H9 (cell line): ENCODE measurements around the gene SFXN2. TPM values are rescaled to one million over a fixed set of nuclear protein-coding genes. Genes with fewer than 3 reads are reported as not detected.

Source experiments
- DNase-seq: peaks from one replicate; pipeline ENCODE4 v3.0.0-alpha.2; 2017
- H2AFZ ChIP-seq: one replicate; pipeline ENCODE4 v1.6.1; 2013; ENCODE audit warnings: mild to moderate bottlenecking, low read length, control low read depth, moderate library complexity
- H2AK5ac ChIP-seq: 2 replicates; pipeline ENCODE4 v1.6.1; 2013; ENCODE audit warnings: low read length, control low read depth, mixed read lengths; ENCODE audit not compliant: insufficient read length
- H2BK120ac ChIP-seq: one replicate; pipeline ENCODE4 v1.6.1; 2013; ENCODE audit warnings: low read depth, mild to moderate bottlenecking, low read length, control low read depth, inconsistent platforms; ENCODE audit not compliant: poor library complexity, severe bottlenecking
- H2BK12ac ChIP-seq: 2 replicates; pipeline ENCODE4 v1.6.1; 2013; ENCODE audit warnings: low read length, control low read depth, mixed read lengths, low read depth; ENCODE audit not compliant: insufficient read length
- H2BK15ac ChIP-seq: 2 replicates; pipeline ENCODE4 v1.6.1; 2013; ENCODE audit warnings: low read depth, low read length, control low read depth
- H2BK20ac ChIP-seq: one replicate; pipeline ENCODE4 v1.6.1; 2013; ENCODE audit warnings: low read depth, mild to moderate bottlenecking, low read length, control low read depth, inconsistent platforms; ENCODE audit not compliant: poor library complexity, severe bottlenecking
- H2BK5ac ChIP-seq: 2 replicates; pipeline ENCODE4 v1.6.1; 2013; ENCODE audit warnings: low read length, control low read depth, mixed read lengths; ENCODE audit not compliant: insufficient read length
- H3K14ac ChIP-seq: 2 replicates; pipeline ENCODE4 v1.6.1; 2013; ENCODE audit warnings: low read length, control low read depth; ENCODE audit not compliant: insufficient read depth
- H3K18ac ChIP-seq: 2 replicates; pipeline ENCODE4 v1.6.1; 2013; ENCODE audit warnings: low read depth, mild to moderate bottlenecking, mixed read lengths, low read length, control low read depth; ENCODE audit not compliant: insufficient read length
- H3K23ac ChIP-seq: 2 replicates; pipeline ENCODE4 v1.6.1; 2013; ENCODE audit warnings: low read length, control low read depth, mixed read lengths, low read depth; ENCODE audit not compliant: insufficient read length
- H3K23me2 ChIP-seq: 2 replicates; pipeline ENCODE4 v1.6.1; 2013; ENCODE audit warnings: low read depth, mild to moderate bottlenecking, mixed read lengths, low read length, control low read depth; ENCODE audit not compliant: insufficient read length, poor library complexity, severe bottlenecking
- H3K27ac ChIP-seq: 2 replicates; pipeline ENCODE4 v1.5.1; 2013; ENCODE audit warnings: low read length, control low read depth, mixed read lengths, low read depth; ENCODE audit not compliant: insufficient read length
- H3K27me3 ChIP-seq: 2 replicates; pipeline ENCODE4 v1.6.1; 2013; ENCODE audit warnings: low read length, control low read depth, inconsistent platforms; ENCODE audit not compliant: insufficient read depth
- H3K4ac ChIP-seq: 2 replicates; pipeline ENCODE4 v1.6.1; 2013; ENCODE audit warnings: low read depth, mild to moderate bottlenecking, control low read depth, inconsistent platforms, low read length, moderate library complexity
- H3K4me1 ChIP-seq: 2 replicates; pipeline ENCODE4 v1.6.1; 2013; ENCODE audit warnings: low read length, control low read depth, inconsistent platforms; ENCODE audit not compliant: insufficient read depth
- H3K4me2 ChIP-seq: 2 replicates; pipeline ENCODE4 v1.6.1; 2013; ENCODE audit warnings: low read length, control low read depth, mixed read lengths; ENCODE audit not compliant: insufficient read length, insufficient read depth
- H3K56ac ChIP-seq: 2 replicates; pipeline ENCODE4 v1.6.1; 2013; ENCODE audit warnings: low read depth, mild to moderate bottlenecking, mixed read lengths, low read length, control low read depth; ENCODE audit not compliant: insufficient read length
- H3K79me1 ChIP-seq: 2 replicates; pipeline ENCODE4 v1.6.1; 2013; ENCODE audit warnings: low read depth, mild to moderate bottlenecking, moderate library complexity, low read length, control low read depth, inconsistent platforms; ENCODE audit not compliant: insufficient read depth, poor library complexity, severe bottlenecking
- H3K79me2 ChIP-seq: 2 replicates; pipeline ENCODE4 v1.6.1; 2013; ENCODE audit warnings: low read length, control low read depth, inconsistent platforms; ENCODE audit not compliant: insufficient read depth
- H3K9ac ChIP-seq: 2 replicates; pipeline ENCODE4 v1.6.1; 2013; ENCODE audit warnings: low read length, control low read depth, mixed read lengths; ENCODE audit not compliant: insufficient read length; ENCODE audit errors: extremely low read depth
- H3K9me3 ChIP-seq: one replicate; pipeline ENCODE4 v1.6.1; 2013; ENCODE audit warnings: low read depth, low read length, inconsistent platforms; ENCODE audit not compliant: control insufficient read depth
- H3T11ph ChIP-seq: one replicate; pipeline ENCODE4 v1.6.1; 2013; ENCODE audit warnings: mild to moderate bottlenecking, low read length, control low read depth, inconsistent platforms
- H4K20me1 ChIP-seq: one replicate; pipeline ENCODE4 v1.6.1; 2013; ENCODE audit not compliant: control insufficient read depth, insufficient read length, insufficient read depth
- H4K5ac ChIP-seq: 2 replicates; pipeline ENCODE4 v1.6.1; 2013; ENCODE audit warnings: low read depth, mild to moderate bottlenecking, mixed read lengths, low read length, control low read depth; ENCODE audit not compliant: insufficient read length
- H4K8ac ChIP-seq: replicated peaks from 2 replicates; pipeline ENCODE4 v1.6.1; 2013; ENCODE audit warnings: low read length, control low read depth, mixed read lengths, low read depth; ENCODE audit not compliant: insufficient read length
- H4K91ac ChIP-seq: 2 replicates; pipeline ENCODE4 v1.6.1; 2013; ENCODE audit warnings: low read depth, mild to moderate bottlenecking, moderate library complexity, mixed read lengths, low read length, control low read depth; ENCODE audit not compliant: insufficient read length
- H3K27ac Mint-ChIP-seq, 3 experiments: 2 replicates in 2 of 3; 3 replicates in 1 of 3; pipeline ENCODE4 v1.8.0; 2020 to 2021; ENCODE audit warnings: mixed read lengths in 3 of 3, mild to moderate bottlenecking in 1 of 3, moderate library complexity in 1 of 3
- H3K27me3 Mint-ChIP-seq: 2 replicates; pipeline ENCODE4 v1.8.0; 2021; ENCODE audit warnings: low read depth, mild to moderate bottlenecking, moderate library complexity, mixed read lengths
- H3K36me3 Mint-ChIP-seq, 3 experiments: 2 replicates in 2 of 3; 3 replicates in 1 of 3; pipeline ENCODE4 v1.8.0; 2020 to 2021; ENCODE audit warnings: low read depth in 3 of 3, mixed read lengths in 3 of 3; ENCODE audit not compliant: insufficient read depth in 1 of 3
- H3K4me1 Mint-ChIP-seq, 2 experiments: 2 replicates each; pipeline ENCODE4 v1.8.0; 2020; ENCODE audit warnings: mixed read lengths in 2 of 2
- H3K4me3 Mint-ChIP-seq, 2 experiments: 2 replicates in 1 of 2; 3 replicates in 1 of 2; pipeline ENCODE4 v1.8.0; 2020 to 2021; ENCODE audit warnings: mild to moderate bottlenecking in 2 of 2, mixed read lengths in 2 of 2, moderate library complexity in 1 of 2
- H3K9me3 Mint-ChIP-seq, 2 experiments: 2 replicates in 1 of 2; 3 replicates in 1 of 2; pipeline ENCODE4 v1.8.0; 2020; ENCODE audit warnings: mild to moderate bottlenecking in 2 of 2, mixed read lengths in 2 of 2, moderate library complexity in 1 of 2
- WGBS: extraction: QIAGEN DNeasy Blood & Tissue Kit; methylation state at CpG from one replicate; pipeline ENCODE4 v1.1.7; 2013; ENCODE audit warnings: missing lambda C conversion rate, low lambda C conversion rate, mixed read lengths; ENCODE audit not compliant: insufficient read length; ENCODE audit errors: extremely low coverage; 5-methylcytosine and 5-hydroxymethylcytosine counted together
- total RNA-seq: library from RNA; stranded (reverse); gene quantifications from 2 replicates; pipeline ENCODE4 v1.2.1, GENCODE V29; 2021
- TF ChIP-seq, protein P1 (sequence below): fragments of 200-600 bp; sonication (generic); conservative IDR thresholded peaks from 3 replicates; pipeline ENCODE4 v1.8.0; 2021; ENCODE audit warnings: antibody characterized with exemption, mild to moderate bottlenecking

SFXN2 gene
- total RNA-seq, 1 experiment from 2014 or later, result 34.7 TPM

DNA sequence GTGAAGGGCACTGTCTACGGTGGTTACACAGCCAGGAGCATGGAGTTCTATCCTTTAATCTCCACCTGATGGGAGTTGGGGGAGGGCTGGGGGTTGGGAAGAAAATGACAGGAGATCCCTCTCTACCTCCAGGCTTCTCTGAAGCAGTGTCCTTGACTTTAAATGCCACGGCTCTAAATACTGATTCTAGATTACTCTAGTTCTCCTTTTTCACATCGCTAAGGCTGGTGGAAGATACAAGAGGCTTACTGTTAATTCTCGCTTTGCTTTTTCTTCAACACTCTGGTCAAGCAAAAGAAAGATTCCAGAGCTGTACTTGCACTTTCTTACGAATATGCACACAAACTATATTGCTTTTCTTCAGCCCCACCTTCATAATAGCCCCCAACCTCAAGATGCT is 30.7 kb upstream of the SFXN2 start:
- Histone ChIP-seq H3T11ph (no peak overlapping the region), H4K91ac (no peak overlapping the region), H2BK120ac (no peak overlapping the region), H3K9me3 (no peaks in the 10 kb centered on the region), H3K14ac (no peak overlapping the region), H3K4me2 (no peak overlapping the region), H2BK12ac (no peak overlapping the region), H3K23ac (no peak overlapping the region), H4K20me1 (no peaks in the 10 kb centered on the region), H3K27me3 (no peaks in the 10 kb centered on the region), H3K4me1 (no peaks in the 10 kb centered on the region), H3K79me1 (no peaks in the 10 kb centered on the region), H4K5ac (no peak overlapping the region), H3K9ac (no peak overlapping the region), H3K79me2 (no peaks in the 10 kb centered on the region), H2AFZ (no peak overlapping the region), H2BK15ac (no peak overlapping the region), H2AK5ac (no peak overlapping the region), H2BK5ac (no peak overlapping the region), H3K4ac (no peak overlapping the region), H3K23me2 (no peaks in the 10 kb centered on the region), H4K8ac (no peak overlapping the region), H2BK20ac (no peak overlapping the region), H3K27ac (no peak overlapping the region), H3K56ac (no peak overlapping the region), H3K18ac (no peak overlapping the region)
- DNase-seq, result no peak
- WGBS, result no CpG with 5 or more reads among the region's 5 CpGs
- TF ChIP-seq, protein P1, sequence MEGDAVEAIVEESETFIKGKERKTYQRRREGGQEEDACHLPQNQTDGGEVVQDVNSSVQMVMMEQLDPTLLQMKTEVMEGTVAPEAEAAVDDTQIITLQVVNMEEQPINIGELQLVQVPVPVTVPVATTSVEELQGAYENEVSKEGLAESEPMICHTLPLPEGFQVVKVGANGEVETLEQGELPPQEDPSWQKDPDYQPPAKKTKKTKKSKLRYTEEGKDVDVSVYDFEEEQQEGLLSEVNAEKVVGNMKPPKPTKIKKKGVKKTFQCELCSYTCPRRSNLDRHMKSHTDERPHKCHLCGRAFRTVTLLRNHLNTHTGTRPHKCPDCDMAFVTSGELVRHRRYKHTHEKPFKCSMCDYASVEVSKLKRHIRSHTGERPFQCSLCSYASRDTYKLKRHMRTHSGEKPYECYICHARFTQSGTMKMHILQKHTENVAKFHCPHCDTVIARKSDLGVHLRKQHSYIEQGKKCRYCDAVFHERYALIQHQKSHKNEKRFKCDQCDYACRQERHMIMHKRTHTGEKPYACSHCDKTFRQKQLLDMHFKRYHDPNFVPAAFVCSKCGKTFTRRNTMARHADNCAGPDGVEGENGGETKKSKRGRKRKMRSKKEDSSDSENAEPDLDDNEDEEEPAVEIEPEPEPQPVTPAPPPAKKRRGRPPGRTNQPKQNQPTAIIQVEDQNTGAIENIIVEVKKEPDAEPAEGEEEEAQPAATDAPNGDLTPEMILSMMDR, result no peak
- Mint-ChIP-seq H3K9me3 (no peaks in the 10 kb centered on the region), H3K4me3 (no peak overlapping the region), H3K27ac (no peak overlapping the region), H3K36me3 (peaks cover 16 to 46% (median 36%) of the 10 kb centered on the region in 3 experiments; a peak in 6 of 7 replicates), H3K27me3 (no peaks in the 10 kb centered on the region), H3K4me1 (peaks cover 8 to 14% of the 10 kb centered on the region in 2 experiments)
